SK-N-SH treated with all-trans-retinoic acid at 6 μM for 48 hours (cell line): ENCODE data around the gene STYXL1.

Experiments used
- ARNTL ChIP-seq: fragments of 450-650 bp; formaldehyde crosslinking; IDR thresholded peaks from 2 replicates; pipeline ENCODE4 v1.5.0; 2020; ENCODE audit warnings: low read depth, mild to moderate bottlenecking, moderate library complexity, borderline replicate concordance
- CREB5 ChIP-seq: fragments of 250-450 bp; sonication (Bioruptor Pico); IDR thresholded peaks from 2 replicates; pipeline ENCODE4 v1.5.1; 2020; ENCODE audit warnings: low read depth, mild to moderate bottlenecking, moderate library complexity
- CSDC2 ChIP-seq: fragments of 250-450 bp; sonication (Bioruptor Pico); IDR thresholded peaks from 2 replicates; pipeline ENCODE4 v1.5.0; 2020; ENCODE audit warnings: mild to moderate bottlenecking, moderate library complexity
- ESRRG ChIP-seq: fragments of 250-450 bp; sonication (Bioruptor Pico); IDR thresholded peaks from 2 replicates; pipeline ENCODE4 v1.6.1; 2021; ENCODE audit warnings: mild to moderate bottlenecking
- GLIS3 ChIP-seq: fragments of 250-450 bp; sonication (Bioruptor Pico); IDR thresholded peaks from 2 replicates; pipeline ENCODE4 v1.5.0; 2020; ENCODE audit warnings: mild to moderate bottlenecking, moderate library complexity
- ISL1 ChIP-seq: fragments of 250-450 bp; sonication (Bioruptor Pico); IDR thresholded peaks from 2 replicates; pipeline ENCODE4 v2.1.2; 2022; ENCODE audit warnings: mild to moderate bottlenecking, moderate library complexity
- PATZ1 ChIP-seq: fragments of 250-450 bp; sonication (Bioruptor Pico); IDR thresholded peaks from 2 replicates; pipeline ENCODE4 v1.8.0; 2020; ENCODE audit warnings: mild to moderate bottlenecking, moderate library complexity, borderline replicate concordance
- PPARA ChIP-seq: fragments of 250-450 bp; sonication (Bioruptor Pico); IDR thresholded peaks from 2 replicates; pipeline ENCODE4 v1.5.0; 2020; ENCODE audit warnings: mild to moderate bottlenecking, borderline replicate concordance
- RARB ChIP-seq: fragments of 250-450 bp; sonication (Bioruptor Pico); IDR thresholded peaks from 2 replicates; pipeline ENCODE4 v1.8.0; 2021; ENCODE audit warnings: mild to moderate bottlenecking, moderate library complexity
- SNAI2 ChIP-seq: fragments of 250-450 bp; sonication (Bioruptor Pico); IDR thresholded peaks from 2 replicates; pipeline ENCODE4 v1.5.0; 2020; ENCODE audit warnings: mild to moderate bottlenecking, moderate library complexity
- ZFP3 ChIP-seq: fragments of 250-450 bp; sonication (Bioruptor Pico); IDR thresholded peaks from 2 replicates; pipeline ENCODE4 v1.5.0; 2020; ENCODE audit warnings: mild to moderate bottlenecking, moderate library complexity
- ZNF565 ChIP-seq: fragments of 450-650 bp; formaldehyde crosslinking; conservative IDR thresholded peaks from 2 replicates; pipeline ENCODE4 v1.5.0; 2020; ENCODE audit warnings: low read depth, mild to moderate bottlenecking, moderate library complexity
- ZNF70 ChIP-seq: fragments of 450-650 bp; formaldehyde crosslinking; IDR thresholded peaks from 2 replicates; pipeline ENCODE4 v1.5.0; 2020; ENCODE audit warnings: mild to moderate bottlenecking, moderate library complexity
- ZNF8 ChIP-seq: fragments of 450-650 bp; formaldehyde crosslinking; IDR thresholded peaks from 2 replicates; pipeline ENCODE4 v1.5.0; 2020; ENCODE audit warnings: mild to moderate bottlenecking, moderate library complexity

DNA sequence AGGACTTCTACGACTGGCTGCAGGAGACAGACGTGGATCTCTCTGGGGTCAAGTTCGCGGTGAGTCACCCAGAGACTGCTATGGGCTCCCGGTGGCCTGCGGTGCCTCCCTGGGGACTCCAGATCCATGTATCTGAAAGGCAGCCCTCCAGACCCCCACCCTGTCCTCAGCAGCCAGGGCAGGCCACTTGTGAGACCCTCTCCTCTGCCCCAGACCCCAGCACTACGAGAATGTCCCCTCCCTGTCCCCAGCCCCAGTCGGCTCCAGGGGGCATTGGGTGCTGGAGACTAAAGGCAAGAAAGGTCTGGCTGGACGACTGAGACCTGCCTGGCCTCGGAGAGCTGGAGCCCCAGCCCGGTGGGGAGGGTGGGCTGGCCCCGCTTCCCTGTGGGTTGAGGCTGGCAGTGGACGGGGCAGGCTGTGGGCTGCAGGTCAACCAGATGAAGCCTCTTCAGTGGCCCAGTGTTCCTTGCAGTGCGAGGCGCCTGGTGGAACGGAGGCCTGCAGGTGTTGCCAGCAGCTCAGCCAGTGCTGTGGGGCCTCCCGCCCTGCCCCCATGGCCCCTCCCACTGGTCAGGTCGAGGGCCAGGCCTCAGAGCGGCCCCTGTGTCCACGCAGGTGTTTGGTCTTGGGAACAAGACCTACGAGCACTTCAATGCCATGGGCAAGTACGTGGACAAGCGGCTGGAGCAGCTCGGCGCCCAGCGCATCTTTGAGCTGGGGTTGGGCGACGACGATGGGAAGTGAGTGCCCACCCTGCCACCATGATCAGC is 67.2 kb downstream of the STYXL1 start:
- TF ChIP-seq SNAI2 (CRISPR knock-in tag) (no peak), RARB (CRISPR knock-in tag) (no peak), ESRRG (CRISPR knock-in tag) (no peak), CSDC2 (CRISPR knock-in tag) (no peak), ARNTL (CRISPR knock-in tag) (no peak), ZNF70 (no peak), ISL1 (CRISPR knock-in tag) (no peak), PATZ1 (CRISPR knock-in tag) (no peak), PPARA (CRISPR knock-in tag) (no peak), CREB5 (CRISPR knock-in tag) (no peak), ZNF8 (no peak), ZNF565 (CRISPR knock-in tag) (no peak), GLIS3 (CRISPR knock-in tag) (no peak), ZFP3 (no peak)
